NB4 (cell line): Measurements from ENCODE around the gene ALPL.

ENCODE experiments used
- CTCF ChIP-seq: IDR thresholded peaks from one replicate; pipeline ENCODE4 v1.5.1; 2012; ENCODE audit warnings: low read depth, low read length
- MYC ChIP-seq: IDR thresholded peaks from 2 replicates; pipeline ENCODE4 v1.6.1; 2011; ENCODE audit warnings: low read depth, low read length
- POLR2A ChIP-seq: IDR thresholded peaks from 2 replicates; pipeline ENCODE4 v1.6.1; 2011; ENCODE audit warnings: mild to moderate bottlenecking; ENCODE audit not compliant: insufficient read length; ENCODE audit errors: extremely low read depth

GRCh38 chr1:21550866-21551475 lies 41.7 kb downstream of the ALPL start:
- TF ChIP-seq CTCF, result no peak
- no peak for TF ChIP-seq POLR2A
- no peak for TF ChIP-seq MYC
